Endothelial cell of umbilical vein (primary cell): ENCODE data around the gene HES2. TPM values are rescaled to one million over a fixed set of nuclear protein-coding genes. Genes with fewer than 3 reads are reported as not detected.

Source experiments
- BruUV-seq: library from RNA; stranded (reverse); fragments of 400-500 nt; replicated peaks from 2 replicates; lab custom pipeline; 2021; lab: Mats Ljungman, UMichigan
- CTCF ChIA-PET: fragments of 300-600, 350-600 bp; sonication (Branson Sonifier 250); formaldehyde crosslinking; loops from one replicate; lab custom pipeline; 2021; ENCODE audit warnings: antibody characterized with exemption, inconsistent platforms; lab: Charles Lee
- POLR2A ChIA-PET: fragments of 300-600, 350-600 bp; sonication (Branson Sonifier 250); formaldehyde crosslinking; loops from one replicate; lab custom pipeline; 2021; ENCODE audit warnings: antibody characterized with exemption, inconsistent platforms; lab: Charles Lee
- DNase-seq: peaks from one replicate; pipeline ENCODE4 v3.0.0-alpha.2; 2011; ENCODE audit warnings: low read depth, low spot score
- FAIRE-seq: peaks from 2 replicates; lab custom pipeline; 2011; peaks lifted over from hg19 to GRCh38; lab: Jason Lieb, UNC
- H2AFZ ChIP-seq: 2 replicates; pipeline ENCODE4 v1.6.0; 2012; ENCODE audit warnings: low read depth, low read length, control low read depth, inconsistent platforms
- H3K27ac ChIP-seq: 2 replicates; pipeline ENCODE4 v1.5.1; 2011; ENCODE audit warnings: low read depth, mild to moderate bottlenecking, control low read depth, low read length, moderate library complexity; ENCODE audit not compliant: insufficient read depth
- H3K27me3 ChIP-seq, 2 experiments: 2 replicates each; pipeline versions ENCODE4 v1.6.0 to v1.6.1; 2011; ENCODE audit warnings: low read length in 2 of 2, mixed read lengths in 1 of 2; ENCODE audit not compliant: control insufficient read depth in 2 of 2, insufficient read depth in 2 of 2
- H3K36me3 ChIP-seq, 2 experiments: 2 replicates in 1 of 2; 3 replicates in 1 of 2; pipeline ENCODE4 v1.5.1; 2011; ENCODE audit warnings: low read length in 2 of 2, mild to moderate bottlenecking in 1 of 2, moderate library complexity in 1 of 2; ENCODE audit not compliant: control insufficient read depth in 2 of 2, insufficient read depth in 2 of 2; ENCODE audit errors: extremely low read depth in 1 of 2
- H3K4me1 ChIP-seq: 3 replicates; pipeline ENCODE4 v1.5.1; 2011; ENCODE audit warnings: mild to moderate bottlenecking, low read length; ENCODE audit not compliant: control insufficient read depth, insufficient read depth; ENCODE audit errors: extremely low read depth
- H3K4me2 ChIP-seq: 2 replicates; pipeline ENCODE4 v1.6.1; 2011; ENCODE audit warnings: low read length, control low read depth, mixed read lengths; ENCODE audit not compliant: insufficient read depth
- H3K4me3 ChIP-seq, 3 experiments: fragments of 200-600 bp in 1 of 3; sonication (generic), shearing (Covaris generic) in 1 of 3; replicated peaks in 1 of 3; 2 replicates each; pipeline ENCODE4 v1.5.1; 2011 to 2016; ENCODE audit warnings: control low read depth in 3 of 3, low read length in 3 of 3, mild to moderate bottlenecking in 2 of 3, inconsistent platforms in 1 of 3, low read depth in 1 of 3, moderate library complexity in 1 of 3; ENCODE audit not compliant: insufficient read depth in 1 of 3
- H3K79me2 ChIP-seq: 2 replicates; pipeline ENCODE4 v1.6.0; 2012; ENCODE audit warnings: low read length, inconsistent platforms; ENCODE audit not compliant: control insufficient read depth, insufficient read depth
- H3K9ac ChIP-seq: replicated peaks from 2 replicates; pipeline ENCODE3; 2011; ENCODE audit warnings: low read length, control low read depth; ENCODE audit not compliant: insufficient read depth; ENCODE audit errors: extremely low read depth
- H3K9me1 ChIP-seq: replicated peaks from 3 replicates; pipeline ENCODE4 v1.6.0; 2011; ENCODE audit warnings: mild to moderate bottlenecking, low read length; ENCODE audit not compliant: control insufficient read depth, insufficient read depth; ENCODE audit errors: extremely low read depth
- H3K9me3 ChIP-seq: replicated peaks from 2 replicates; pipeline ENCODE4 v1.5.1; 2012; ENCODE audit warnings: low read length, inconsistent platforms; ENCODE audit not compliant: control insufficient read depth, insufficient read depth
- H4K20me1 ChIP-seq: replicated peaks from 2 replicates; pipeline ENCODE3; 2011; ENCODE audit warnings: mild to moderate bottlenecking, low read length; ENCODE audit not compliant: control insufficient read depth, insufficient read depth; ENCODE audit errors: extremely low read depth
- CTCF ChIP-seq, 2 donors: IDR thresholded peaks; 1 replicate in 1 of 2; 2 replicates in 1 of 2; pipeline ENCODE4 v1.5.1; 2011; ENCODE audit warnings: low read length in 2 of 2, mild to moderate bottlenecking in 2 of 2, moderate library complexity in 2 of 2, control low read depth in 1 of 2, inconsistent platforms in 1 of 2, low read depth in 1 of 2; ENCODE audit not compliant: insufficient read depth in 1 of 2; ENCODE audit errors: extremely low read depth in 1 of 2
- EZH2 ChIP-seq: IDR thresholded peaks from 2 replicates; pipeline ENCODE4 v1.6.1; 2012; ENCODE audit warnings: borderline replicate concordance, low read depth, mild to moderate bottlenecking, moderate library complexity, low read length, inconsistent platforms; ENCODE audit not compliant: severe bottlenecking
- FOS ChIP-seq: IDR thresholded peaks from 2 replicates; pipeline ENCODE4 v1.6.1; 2011; ENCODE audit warnings: mild to moderate bottlenecking, low read length, moderate library complexity, borderline replicate concordance; ENCODE audit not compliant: insufficient read depth
- GATA2 ChIP-seq: IDR thresholded peaks from 2 replicates; pipeline ENCODE4 v1.7.0; 2011; ENCODE audit warnings: low read depth, mild to moderate bottlenecking, moderate library complexity, mixed read lengths, low read length; ENCODE audit not compliant: insufficient read length, insufficient read depth
- JUN ChIP-seq: IDR thresholded peaks from 2 replicates; pipeline ENCODE4 v1.6.1; 2011; ENCODE audit warnings: borderline replicate concordance, low read depth; ENCODE audit not compliant: insufficient read length, insufficient read depth
- MAX ChIP-seq: IDR thresholded peaks from 2 replicates; pipeline ENCODE4 v1.6.1; 2011; ENCODE audit not compliant: insufficient read depth, insufficient read length
- MYC ChIP-seq: IDR thresholded peaks from one replicate; pipeline ENCODE4 v1.6.1; 2011; ENCODE audit warnings: mild to moderate bottlenecking, low read depth, low read length
- POLR2A ChIP-seq: IDR thresholded peaks from 2 replicates; pipeline ENCODE4 v1.6.1; 2012; ENCODE audit warnings: low read depth, mild to moderate bottlenecking, control low read depth, low read length
- POLR2AphosphoS5 ChIP-seq: IDR thresholded peaks from 2 replicates; pipeline ENCODE4 v1.6.1; 2012; ENCODE audit warnings: low read depth, mild to moderate bottlenecking, control low read depth, low read length, moderate library complexity; ENCODE audit not compliant: insufficient read depth
- dilution Hi-C: fragments of 300-500 bp; cut with MboI; formaldehyde crosslinking; loops from one replicate; pipeline ENCODE4 v1.15.0; 2019; ENCODE audit warnings: low sequenced_read_pairs; ENCODE audit not compliant: extremely low pct_ligation_motif_present
- intact Hi-C: fragments of 100-400 bp; cut with micrococcal nuclease; formaldehyde crosslinking; loops from one replicate; pipeline ENCODE4 v1.10.0; 2022
- polyA plus RNA-seq, 4 experiments: library from polyadenylated mRNA; depleted of rRNA in 3 of 4; stranded (reverse) in 3 of 4; unstranded in 1 of 4; fragments of >200 nt; gene quantifications; 2 replicates each; pipeline versions ENCODE4 v1.2.1 to v1.2.3, GENCODE V29; 2011 to 2012; ENCODE audit warnings: missing spikeins in 1 of 4
- total RNA-seq: library from RNA; stranded (reverse); gene quantifications from 2 replicates; pipeline ENCODE4 v1.2.3, GENCODE V29; 2021

Gene HES2
- total and polyA plus RNA-seq, 2 donors (not counting 3 experiments of a cell fraction or from before 2014, with no cell fraction given) = 3.6 to 9.4 TPM

DNA sequence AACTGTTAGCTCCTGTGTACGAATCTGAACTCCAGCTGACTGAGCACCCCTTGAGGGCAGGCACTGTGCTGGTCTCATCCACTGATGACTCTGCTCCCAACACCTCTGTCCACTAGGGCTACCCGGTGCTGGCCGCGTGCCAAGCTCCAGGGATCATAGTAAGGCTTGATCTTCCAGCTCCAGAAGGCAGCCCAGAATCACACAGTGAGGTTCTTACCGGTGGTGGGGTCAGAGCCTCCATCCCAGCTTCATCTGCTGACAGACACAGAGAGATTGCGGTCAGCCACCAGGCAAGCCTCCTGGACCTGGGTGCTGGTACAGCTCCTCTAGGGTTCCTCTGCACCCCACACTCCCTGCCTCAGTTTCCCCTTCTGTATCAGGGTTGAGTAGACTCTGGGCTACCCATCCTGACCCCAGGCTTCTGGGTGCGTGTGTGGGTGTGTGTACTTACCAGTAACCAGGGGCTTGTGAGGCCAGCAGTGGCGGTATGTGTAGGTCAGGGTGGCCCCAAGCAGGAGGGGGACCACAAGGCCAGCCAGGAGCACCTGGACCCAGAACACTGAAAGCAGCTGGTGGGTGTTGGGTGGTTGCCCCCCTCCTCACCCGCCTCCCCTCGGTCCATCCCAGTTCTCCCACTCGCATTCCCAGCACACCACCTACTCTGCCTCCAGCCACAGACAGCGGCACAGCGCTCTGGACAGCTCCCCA, 42.8 kb upstream of the HES2 start:
- no peak for DNase-seq
- dilution Hi-C loops = no loop called here
- no peak overlapping the region for H3K9ac ChIP-seq
- H3K9me3 ChIP-seq = no peaks in the 10 kb centered on the region
- FAIRE-seq = no peak
- no peaks in the 10 kb centered on the region for H3K4me1 ChIP-seq
- H3K9me1 ChIP-seq = no peaks in the 10 kb centered on the region
- peaks cover 9 to 19% of the 10 kb centered on the region in 2 experiments for H3K36me3 ChIP-seq
- H3K79me2 ChIP-seq = no peaks in the 10 kb centered on the region
- ChIA-PET POLR2A (no interaction called here), CTCF (interaction anchor here (1.0 to 1.2 kb wide), 3 partner anchors 22 to 218 kb away, joined by 3 to 4 read pairs (median 3); no protein-coding TSS in a partner anchor)
- no peaks in the 10 kb centered on the region for H4K20me1 ChIP-seq
- H2AFZ ChIP-seq = no peak overlapping the region
- intact Hi-C loops = no loop called here
- BruUV-seq = no TSS peak
- no peak for TF ChIP-seq JUN
- TF ChIP-seq EZH2 = no peak
- no peak for TF ChIP-seq POLR2AphosphoS5
- TF ChIP-seq POLR2A = no peak
- no peak for TF ChIP-seq MYC
- no peak for TF ChIP-seq FOS
- TF ChIP-seq GATA2 = no peak
- no peak for TF ChIP-seq MAX
- no peak for TF ChIP-seq CTCF (IDR thresholded peaks at IDR 0.05; ENCODE audit: extremely low read depth in 1 of 2, insufficient read depth in 1 of 2, low read depth in 1 of 2, low read length in 2 of 2)
- no peak overlapping the region for H3K27ac ChIP-seq
- no peak overlapping the region for H3K4me3 ChIP-seq
- H3K4me2 ChIP-seq = no peak overlapping the region
- H3K27me3 ChIP-seq = no peaks in the 10 kb centered on the region
